Breast epithelium (tissue), 4 donors: ENCODE results near the gene WDR73. TPM values are rescaled to one million over a fixed set of nuclear protein-coding genes. Genes with fewer than 3 reads are reported as not detected.
"Not testable (repeated sequence)": the region's sequence is repeated elsewhere in the genome, so short reads cannot be mapped to it uniquely, and the experiment has no call there.

Source experiments
- DNase-seq, 2 donors: peaks; one replicate each; pipeline ENCODE4 v3.0.0-alpha.2; 2019; ENCODE audit warnings: low spot score in 2 of 2
- H3K27ac ChIP-seq, 2 donors: fragments of 200-600 bp; sonication (generic) in 1 of 2; one replicate each; pipeline ENCODE4 v1.5.1; 2016 to 2019; ENCODE audit warnings: mild to moderate bottlenecking in 1 of 2
- H3K27me3 ChIP-seq, 2 donors: fragments of 200-600 bp; sonication (generic) in 1 of 2; one replicate each; pipeline versions ENCODE4 v1.5.1 to v1.6.0; 2017 to 2019; ENCODE audit warnings: control low read depth in 1 of 2, mild to moderate bottlenecking in 1 of 2
- H3K36me3 ChIP-seq: fragments of 200-600 bp; one replicate; pipeline ENCODE4 v1.5.1; 2019
- H3K4me1 ChIP-seq, 2 donors: fragments of 200-600 bp; sonication (generic); one replicate each; pipeline ENCODE4 v1.5.1; 2016 to 2019; ENCODE audit warnings: control low read depth in 1 of 2
- H3K4me3 ChIP-seq, 3 donors: fragments of 200-600 bp; sonication (generic); 1 replicate in 2 of 3; 2 replicates in 1 of 3; pipeline ENCODE4 v1.5.1; 2016 to 2019; ENCODE audit warnings: mild to moderate bottlenecking in 3 of 3, moderate library complexity in 2 of 3
- H3K9me3 ChIP-seq, 2 donors: fragments of 200-600 bp; sonication (generic) in 1 of 2; one replicate each; pipeline ENCODE4 v1.5.1; 2016 to 2019; ENCODE audit warnings: control low read depth in 1 of 2
- CTCF ChIP-seq, 3 donors: fragments of 450-650 bp; IDR thresholded peaks; one replicate each; pipeline ENCODE4 v1.5.1; 2016 to 2017; ENCODE audit warnings: antibody characterized with exemption in 3 of 3, mild to moderate bottlenecking in 3 of 3, moderate library complexity in 3 of 3
- POLR2A ChIP-seq: fragments of 450-650 bp; IDR thresholded peaks from one replicate; pipeline ENCODE4 v1.6.1; 2016; ENCODE audit warnings: antibody characterized with exemption, mild to moderate bottlenecking, moderate library complexity
- POLR2AphosphoS5 ChIP-seq, 3 donors: sonication (generic); formaldehyde crosslinking; IDR thresholded peaks; one replicate each; pipeline ENCODE4 v1.6.1; 2017; ENCODE audit warnings: antibody characterized with exemption in 3 of 3
- intact Hi-C: fragments of 100-400 bp; cut with DNase I; formaldehyde crosslinking; loops from one replicate; pipeline ENCODE4 v1.15.1; 2023; ENCODE audit warnings: low total_unique reads
- total RNA-seq, 3 donors: library from RNA; depleted of rRNA; stranded (reverse); fragments of >200 nt; gene quantifications; one replicate each; pipeline ENCODE4 v1.1.0, GENCODE V29; 2016

Gene WDR73
- total RNA-seq, 3 donors from 2014 or later, result 13.8 to 35.0 (median 30.8) TPM

GRCh38 chr15:84645997-84646396 lies 8.1 kb downstream of the WDR73 start:
- no peaks in the 10 kb centered on the region for H3K4me1 ChIP-seq
- DNase-seq, result no peak
- H3K36me3 ChIP-seq, result peaks cover 15% of the 10 kb centered on the region
- H3K27me3 ChIP-seq, result no peaks in the 10 kb centered on the region
- H3K4me3 ChIP-seq, result no peak overlapping the region
- no peaks in the 10 kb centered on the region for H3K9me3 ChIP-seq
- intact Hi-C loops, result no loop called here
- TF ChIP-seq CTCF (IDR thresholded peaks at IDR 0.05) (no peak), POLR2A (no peak), POLR2AphosphoS5 (IDR thresholded peaks at IDR 0.05) (no peak)
- H3K27ac ChIP-seq, result no peak overlapping the region

GRCh38 chr15:84645496-84645895 lies 8.6 kb downstream of the WDR73 start:
- intact Hi-C loops, result no loop called here
- Histone ChIP-seq H3K36me3 (peaks cover 15% of the 10 kb centered on the region), H3K9me3 (no peaks in the 10 kb centered on the region), H3K27ac (no peak overlapping the region), H3K4me1 (no peaks in the 10 kb centered on the region), H3K27me3 (no peaks in the 10 kb centered on the region), H3K4me3 (no peak overlapping the region)
- no peak for DNase-seq
- no peak for TF ChIP-seq POLR2A
- no peak for TF ChIP-seq CTCF (IDR thresholded peaks at IDR 0.05)
- no peak for TF ChIP-seq POLR2AphosphoS5 (IDR thresholded peaks at IDR 0.05)

- Histone ChIP-seq H3K9me3 (no peaks in the 10 kb centered on the region), H3K36me3 (peaks cover 15% of the 10 kb centered on the region), H3K27ac (no peak overlapping the region), H3K4me1 (no peaks in the 10 kb centered on the region), H3K27me3 (no peaks in the 10 kb centered on the region), H3K4me3 (no peak overlapping the region)
- TF ChIP-seq POLR2AphosphoS5 (IDR thresholded peaks at IDR 0.05), result no peak
- no peak for TF ChIP-seq CTCF (IDR thresholded peaks at IDR 0.05)
- no peak for TF ChIP-seq POLR2A
- no peak for DNase-seq
- intact Hi-C loops, result no loop called here
Observed at GRCh38 chr15:84643838-84644237, 10.2 kb downstream of the WDR73 start.

GRCh38 chr15:84642640-84643039 lies 11.4 kb downstream of the WDR73 start:
- H3K4me3 ChIP-seq, H3K9me3 ChIP-seq, H3K27me3 ChIP-seq, H3K27ac ChIP-seq, H3K4me1 ChIP-seq, intact Hi-C loops, DNase-seq: not testable (repeated sequence)
- H3K36me3 ChIP-seq, result peaks cover 15% of the 10 kb centered on the region

GRCh38 chr15:84641871-84642270 lies 12.2 kb downstream of the WDR73 start:
- H3K27me3 ChIP-seq, H3K27ac ChIP-seq, intact Hi-C loops, H3K9me3 ChIP-seq, DNase-seq, H3K4me3 ChIP-seq, H3K4me1 ChIP-seq: not testable (repeated sequence)
- peaks cover 15% of the 10 kb centered on the region for H3K36me3 ChIP-seq

GRCh38 chr15:84638103-84638502 lies 16.0 kb downstream of the WDR73 start:
- H3K36me3 ChIP-seq, result no peaks in the 10 kb centered on the region
- no peaks in the 10 kb centered on the region for H3K9me3 ChIP-seq
- H3K27ac ChIP-seq, result no peak overlapping the region
- no peaks in the 10 kb centered on the region for H3K27me3 ChIP-seq
- H3K4me3 ChIP-seq, result no peak overlapping the region
- TF ChIP-seq POLR2AphosphoS5 (IDR thresholded peaks at IDR 0.05) (no peak), POLR2A (no peak), CTCF (IDR thresholded peaks at IDR 0.05) (no peak)
- H3K4me1 ChIP-seq, result no peaks in the 10 kb centered on the region
- intact Hi-C loops, result no loop called here
- no peak for DNase-seq
